C4-2B (cell line): ENCODE data around the gene EEIG1.

Experiments used
- ZFX ChIP-seq: fragments of 450-650 bp; IDR thresholded peaks from 2 replicates; pipeline ENCODE4 v1.6.1; 2017
- TF ChIP-seq, protein P1 (sequence below): fragments of 450-650 bp; conservative IDR thresholded peaks from 2 replicates; pipeline ENCODE4 v1.5.1; 2017; ENCODE audit warnings: mild to moderate bottlenecking

DNA sequence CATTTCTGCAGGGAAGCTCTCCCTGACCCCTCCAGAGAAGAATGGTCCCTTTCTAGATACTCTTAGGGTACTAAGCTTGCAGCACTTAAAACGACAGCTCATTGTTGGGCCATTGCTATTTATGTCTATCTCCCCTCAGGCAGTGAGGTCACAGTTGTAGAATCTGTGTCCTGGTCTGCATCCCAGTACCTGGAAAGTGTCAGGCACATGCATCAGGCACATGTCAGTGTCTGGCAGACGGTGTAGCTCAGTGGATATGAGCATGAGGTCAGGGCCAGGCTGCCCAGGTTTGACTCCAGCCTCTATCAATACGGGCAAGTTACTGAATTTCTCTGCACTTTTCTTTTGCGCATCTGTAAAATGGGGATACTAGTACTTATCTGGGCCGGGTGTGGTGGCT, 22.2 kb upstream of the EEIG1 start:
- TF ChIP-seq, protein P1, sequence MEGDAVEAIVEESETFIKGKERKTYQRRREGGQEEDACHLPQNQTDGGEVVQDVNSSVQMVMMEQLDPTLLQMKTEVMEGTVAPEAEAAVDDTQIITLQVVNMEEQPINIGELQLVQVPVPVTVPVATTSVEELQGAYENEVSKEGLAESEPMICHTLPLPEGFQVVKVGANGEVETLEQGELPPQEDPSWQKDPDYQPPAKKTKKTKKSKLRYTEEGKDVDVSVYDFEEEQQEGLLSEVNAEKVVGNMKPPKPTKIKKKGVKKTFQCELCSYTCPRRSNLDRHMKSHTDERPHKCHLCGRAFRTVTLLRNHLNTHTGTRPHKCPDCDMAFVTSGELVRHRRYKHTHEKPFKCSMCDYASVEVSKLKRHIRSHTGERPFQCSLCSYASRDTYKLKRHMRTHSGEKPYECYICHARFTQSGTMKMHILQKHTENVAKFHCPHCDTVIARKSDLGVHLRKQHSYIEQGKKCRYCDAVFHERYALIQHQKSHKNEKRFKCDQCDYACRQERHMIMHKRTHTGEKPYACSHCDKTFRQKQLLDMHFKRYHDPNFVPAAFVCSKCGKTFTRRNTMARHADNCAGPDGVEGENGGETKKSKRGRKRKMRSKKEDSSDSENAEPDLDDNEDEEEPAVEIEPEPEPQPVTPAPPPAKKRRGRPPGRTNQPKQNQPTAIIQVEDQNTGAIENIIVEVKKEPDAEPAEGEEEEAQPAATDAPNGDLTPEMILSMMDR, result no peak
- no peak for TF ChIP-seq ZFX
